KMS-11 (cell line): Measurements from ENCODE around the gene TRDN.

Experiments used
- H2AFZ ChIP-seq: fragments of 200-600 bp; sonication (generic); 2 replicates; pipeline ENCODE4 v1.6.1; 2016; ENCODE audit warnings: antibody characterized with exemption, mixed run types, low read depth
- H3K27ac ChIP-seq: fragments of 200-600 bp; sonication (generic); 2 replicates; pipeline ENCODE4 v1.6.1; 2016; ENCODE audit warnings: mild to moderate bottlenecking, mixed run types
- H3K27me3 ChIP-seq: fragments of 200-600 bp; sonication (generic); 2 replicates; pipeline ENCODE4 v1.6.1; 2017; ENCODE audit warnings: mild to moderate bottlenecking, low read depth, mixed run types, moderate library complexity; ENCODE audit not compliant: insufficient read depth
- H3K36me3 ChIP-seq: fragments of 200-600 bp; sonication (generic); 2 replicates; pipeline ENCODE4 v1.6.1; 2017; ENCODE audit warnings: mild to moderate bottlenecking, mixed run types; ENCODE audit not compliant: insufficient read depth
- H3K4me1 ChIP-seq: fragments of 200-600 bp; sonication (generic); 2 replicates; pipeline ENCODE4 v1.6.1; 2016; ENCODE audit warnings: mild to moderate bottlenecking, low read depth, mixed run types; ENCODE audit not compliant: poor library complexity, severe bottlenecking
- H3K4me2 ChIP-seq: fragments of 200-600 bp; sonication (generic); 2 replicates; pipeline ENCODE4 v1.7.0; 2016; ENCODE audit warnings: mild to moderate bottlenecking, mixed run types
- H3K4me3 ChIP-seq: fragments of 200-600 bp; sonication (generic); IDR thresholded peaks from 2 replicates; pipeline ENCODE4 v1.6.1; 2017; ENCODE audit warnings: low read depth, low read length, mixed read lengths; ENCODE audit not compliant: insufficient read depth
- H3K79me2 ChIP-seq: fragments of 200-600 bp; sonication (generic); 2 replicates; pipeline ENCODE4 v1.6.1; 2016; ENCODE audit warnings: low read depth, mixed run types; ENCODE audit not compliant: insufficient read depth
- H3K9ac ChIP-seq: fragments of 200-600 bp; sonication (generic); 2 replicates; pipeline ENCODE4 v1.6.1; 2016; ENCODE audit warnings: mild to moderate bottlenecking, mixed run types
- H4K20me1 ChIP-seq: fragments of 200-600 bp; sonication (generic); 2 replicates; pipeline ENCODE4 v1.6.1; 2016; ENCODE audit warnings: mild to moderate bottlenecking, mixed run types; ENCODE audit not compliant: insufficient read depth
- CTCF ChIP-seq: fragments of 200-600 bp; sonication (generic); conservative IDR thresholded peaks from 2 replicates; pipeline ENCODE4 v1.6.1; 2017; ENCODE audit warnings: low read depth, mild to moderate bottlenecking, antibody characterized with exemption, low read length, moderate library complexity, mixed read lengths

TRDN gene

GRCh38 chr6:123427008-123427407, 209.7 kb downstream of the TRDN start:
- Histone ChIP-seq H4K20me1 (no peaks in the 10 kb centered on the region), H3K79me2 (no peaks in the 10 kb centered on the region), H3K27ac (no peak overlapping the region), H3K4me2 (no peak overlapping the region), H3K9ac (no peak overlapping the region), H2AFZ (no peak overlapping the region), H3K27me3 (no peaks in the 10 kb centered on the region), H3K4me1 (no peaks in the 10 kb centered on the region), H3K36me3 (no peaks in the 10 kb centered on the region), H3K4me3 (no peak overlapping the region)
- TF ChIP-seq CTCF = no peak

- Histone ChIP-seq H4K20me1 (no peaks in the 10 kb centered on the region), H3K79me2 (no peaks in the 10 kb centered on the region), H3K4me2 (no peak overlapping the region), H2AFZ (no peak overlapping the region), H3K9ac (no peak overlapping the region), H3K27me3 (no peaks in the 10 kb centered on the region), H3K4me3 (no peak overlapping the region), H3K4me1 (no peaks in the 10 kb centered on the region), H3K36me3 (no peaks in the 10 kb centered on the region), H3K27ac (no peak overlapping the region)
- TF ChIP-seq CTCF = no peak
Observed at GRCh38 chr6:123423130-123423529, 213.6 kb downstream of the TRDN start.

GRCh38 chr6:123420512-123420911, 216.2 kb downstream of the TRDN start:
- Histone ChIP-seq H3K27me3 (no peaks in the 10 kb centered on the region), H3K4me2 (no peak overlapping the region), H3K79me2 (no peaks in the 10 kb centered on the region), H3K27ac (no peak overlapping the region), H3K36me3 (no peaks in the 10 kb centered on the region), H2AFZ (no peak overlapping the region), H4K20me1 (no peaks in the 10 kb centered on the region), H3K9ac (no peak overlapping the region), H3K4me3 (no peak overlapping the region), H3K4me1 (peaks cover 3% of the 10 kb centered on the region)
- no peak for TF ChIP-seq CTCF

- Histone ChIP-seq H3K4me2 (no peak overlapping the region), H3K27ac (no peak overlapping the region), H3K4me3 (no peak overlapping the region), H4K20me1 (no peaks in the 10 kb centered on the region), H3K4me1 (peaks cover 3% of the 10 kb centered on the region), H3K27me3 (no peaks in the 10 kb centered on the region), H3K36me3 (no peaks in the 10 kb centered on the region), H3K79me2 (no peaks in the 10 kb centered on the region), H2AFZ (no peak overlapping the region), H3K9ac (no peak overlapping the region)
- TF ChIP-seq CTCF = no peak
Observed at GRCh38 chr6:123418071-123418470, 218.7 kb downstream of the TRDN start.
